Liver (tissue), 9 donors: Measurements from ENCODE around the gene SPAG16. TPM values are rescaled to one million over a fixed set of nuclear protein-coding genes. Genes with fewer than 3 reads are reported as not detected.

Experiments
- DNase-seq: peaks from one replicate; pipeline ENCODE4 v3.0.0-alpha.2; 2017; ENCODE audit warnings: low spot score
- H3K27ac ChIP-seq, 2 donors: one replicate each; pipeline ENCODE4 v1.7.0; 2013; ENCODE audit warnings: inconsistent platforms in 2 of 2, low read length in 2 of 2, control low read depth in 1 of 2, low read depth in 1 of 2, mild to moderate bottlenecking in 1 of 2
- H3K27me3 ChIP-seq, 4 donors: one replicate each; pipeline versions ENCODE4 v1.6.1 to v1.7.0; 2013; ENCODE audit warnings: low read length in 3 of 4, inconsistent platforms in 1 of 4, mild to moderate bottlenecking in 1 of 4, moderate library complexity in 1 of 4; ENCODE audit not compliant: control insufficient read depth in 4 of 4, insufficient read depth in 4 of 4
- H3K36me3 ChIP-seq, 4 donors: one replicate each; pipeline versions ENCODE4 v1.6.1 to v1.7.0; 2013; ENCODE audit warnings: low read length in 3 of 4, mild to moderate bottlenecking in 3 of 4, low read depth in 1 of 4, moderate library complexity in 1 of 4; ENCODE audit not compliant: control insufficient read depth in 4 of 4, insufficient read depth in 3 of 4
- H3K4me1 ChIP-seq, 4 donors: one replicate each; pipeline versions ENCODE4 v1.6.1 to v1.7.0; 2013; ENCODE audit warnings: low read length in 3 of 4, mild to moderate bottlenecking in 3 of 4, moderate library complexity in 1 of 4; ENCODE audit not compliant: control insufficient read depth in 4 of 4, insufficient read depth in 4 of 4
- H3K4me3 ChIP-seq, 3 donors: one replicate each; pipeline versions ENCODE4 v1.6.1 to v1.7.0; 2013; ENCODE audit warnings: low read length in 3 of 3, control low read depth in 1 of 3, low read depth in 1 of 3, mild to moderate bottlenecking in 1 of 3
- H3K9ac ChIP-seq, 2 donors: one replicate each; pipeline ENCODE4 v1.7.0; 2013; ENCODE audit warnings: low read length in 2 of 2, mild to moderate bottlenecking in 2 of 2, moderate library complexity in 2 of 2, control low read depth in 1 of 2, low read depth in 1 of 2
- H3K9me3 ChIP-seq, 4 donors: one replicate each; pipeline versions ENCODE4 v1.6.1 to v1.7.0; 2013; ENCODE audit warnings: low read length in 3 of 4; ENCODE audit not compliant: control insufficient read depth in 4 of 4
- ATF3 ChIP-seq: IDR thresholded peaks from 2 replicates; pipeline ENCODE4 v1.6.1; 2016; ENCODE audit warnings: antibody characterized with exemption
- EGR1 ChIP-seq, 2 donors: IDR thresholded peaks; 2 replicates each; pipeline ENCODE4 v1.6.1; 2016 to 2018; ENCODE audit warnings: antibody characterized with exemption in 2 of 2, low read depth in 2 of 2
- FOXA2 ChIP-seq: IDR thresholded peaks from 2 replicates; pipeline ENCODE4 v1.6.1; 2016; ENCODE audit warnings: antibody characterized with exemption
- GABPA ChIP-seq, 2 donors: IDR thresholded peaks in 1 of 2; conservative IDR thresholded peaks in 1 of 2; 2 replicates each; pipeline ENCODE4 v1.6.1; 2016; ENCODE audit warnings: antibody characterized with exemption in 2 of 2, mild to moderate bottlenecking in 1 of 2, moderate library complexity in 1 of 2
- HNF4A ChIP-seq, 2 donors: conservative IDR thresholded peaks; 2 replicates each; pipeline ENCODE4 v1.6.1; 2016; ENCODE audit warnings: antibody characterized with exemption in 2 of 2, mild to moderate bottlenecking in 2 of 2
- HNF4G ChIP-seq: IDR thresholded peaks from 2 replicates; pipeline ENCODE4 v1.6.1; 2016; ENCODE audit warnings: antibody characterized with exemption
- JUND ChIP-seq, 2 donors: IDR thresholded peaks; 2 replicates each; pipeline ENCODE4 v1.6.1; 2016; ENCODE audit warnings: antibody characterized with exemption in 2 of 2
- MAX ChIP-seq: IDR thresholded peaks from 2 replicates; pipeline ENCODE4 v1.6.1; 2016; ENCODE audit warnings: antibody characterized with exemption
- NR2F2 ChIP-seq: IDR thresholded peaks from 2 replicates; pipeline ENCODE4 v1.6.1; 2016; ENCODE audit warnings: antibody characterized with exemption
- RAD21 ChIP-seq, 2 donors: IDR thresholded peaks; 2 replicates each; pipeline ENCODE4 v1.6.1; 2016; ENCODE audit warnings: antibody characterized with exemption in 2 of 2, mild to moderate bottlenecking in 2 of 2
- RXRA ChIP-seq, 2 donors: IDR thresholded peaks; 2 replicates each; pipeline ENCODE4 v1.6.1; 2017 to 2018; ENCODE audit warnings: antibody characterized with exemption in 2 of 2, mild to moderate bottlenecking in 1 of 2
- TAF1 ChIP-seq: conservative IDR thresholded peaks from 2 replicates; pipeline ENCODE4 v1.6.1; 2016; ENCODE audit warnings: antibody characterized with exemption, mild to moderate bottlenecking
- YY1 ChIP-seq: IDR thresholded peaks from 2 replicates; pipeline ENCODE4 v1.6.1; 2016; ENCODE audit warnings: antibody characterized with exemption, mild to moderate bottlenecking
- WGBS: extraction: QIAGEN DNeasy Blood & Tissue Kit; methylation state at CpG from one replicate; pipeline ENCODE4 v1.1.7; 2013; 5-methylcytosine and 5-hydroxymethylcytosine counted together
- polyA plus RNA-seq, 2 donors: library from polyadenylated mRNA; stranded (reverse) in 1 of 2; unstranded in 1 of 2; fragments of 200-250 nt in 1 of 2; fragments of >200 nt in 1 of 2; fragmentation: Nextera tagmentation in 1 of 2; extraction: Ambion mirVana in 1 of 2; gene quantifications; one replicate each; pipeline versions ENCODE4 v1.2.1 to v1.2.3, GENCODE V29; 2013 to 2015
- total RNA-seq, 2 donors: library from RNA; depleted of rRNA; stranded (reverse); fragments of >200 nt; gene quantifications; one replicate each; pipeline ENCODE4 v1.2.3, GENCODE V29; 2014
- TF ChIP-seq, protein P1 (sequence below): fragments of 150-350 bp; IDR thresholded peaks from 2 replicates; pipeline ENCODE4 v1.5.1; 2017; ENCODE audit warnings: improper control_type of control experiment, low read depth, low read length; ENCODE audit not compliant: missing input control
- TF ChIP-seq, protein P2 (sequence below): IDR thresholded peaks from 2 replicates; pipeline ENCODE4 v1.6.1; 2016; ENCODE audit warnings: antibody characterized with exemption, mild to moderate bottlenecking
- donor health status: healthy.
- donor health status: healthy.
- donor health status: healthy.
- donor health status: healthy.
- donor health status: healthy.

Gene SPAG16
- total and polyA plus RNA-seq, 4 donors = 6.4 to 12.7 (median 11.4) TPM

DNA sequence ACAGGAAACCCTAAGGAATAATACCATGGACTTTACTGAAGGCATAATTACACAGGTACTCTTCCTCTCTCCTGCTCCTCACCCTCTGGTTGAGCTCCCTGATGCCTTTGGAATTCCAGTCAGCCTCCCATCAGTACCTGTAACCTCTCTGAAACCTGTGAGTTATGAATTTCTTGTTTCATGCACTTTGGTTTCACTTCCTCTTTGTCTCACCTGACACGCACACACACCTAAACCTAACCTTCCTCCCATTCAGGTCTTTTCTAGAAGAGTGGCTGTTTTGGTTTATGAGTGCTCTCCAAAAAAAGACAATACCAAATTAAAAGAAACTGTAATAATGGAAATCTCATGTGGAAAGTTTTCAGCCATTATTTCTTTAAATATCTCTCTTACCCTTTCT, 675.3 kb downstream of the SPAG16 start:
- WGBS = 82% methylated on average over 1 of the region's 1 CpG
- TF ChIP-seq NR2F2 (no peak), JUND (IDR thresholded peaks at IDR 0.05) (no peak), ATF3 (no peak), FOXA2 (no peak), RAD21 (IDR thresholded peaks at IDR 0.05) (no peak), GABPA (IDR thresholded peaks at IDR 0.05 in 1 of 2, conservative IDR thresholded peaks at IDR 0.05 in 1 of 2) (no peak), HNF4A (conservative IDR thresholded peaks at IDR 0.05) (no peak), HNF4G (no peak), EGR1 (IDR thresholded peaks at IDR 0.05; ENCODE audit: low read depth in 2 of 2) (no peak), YY1 (no peak), TAF1 (no peak)
- TF ChIP-seq, protein P1, sequence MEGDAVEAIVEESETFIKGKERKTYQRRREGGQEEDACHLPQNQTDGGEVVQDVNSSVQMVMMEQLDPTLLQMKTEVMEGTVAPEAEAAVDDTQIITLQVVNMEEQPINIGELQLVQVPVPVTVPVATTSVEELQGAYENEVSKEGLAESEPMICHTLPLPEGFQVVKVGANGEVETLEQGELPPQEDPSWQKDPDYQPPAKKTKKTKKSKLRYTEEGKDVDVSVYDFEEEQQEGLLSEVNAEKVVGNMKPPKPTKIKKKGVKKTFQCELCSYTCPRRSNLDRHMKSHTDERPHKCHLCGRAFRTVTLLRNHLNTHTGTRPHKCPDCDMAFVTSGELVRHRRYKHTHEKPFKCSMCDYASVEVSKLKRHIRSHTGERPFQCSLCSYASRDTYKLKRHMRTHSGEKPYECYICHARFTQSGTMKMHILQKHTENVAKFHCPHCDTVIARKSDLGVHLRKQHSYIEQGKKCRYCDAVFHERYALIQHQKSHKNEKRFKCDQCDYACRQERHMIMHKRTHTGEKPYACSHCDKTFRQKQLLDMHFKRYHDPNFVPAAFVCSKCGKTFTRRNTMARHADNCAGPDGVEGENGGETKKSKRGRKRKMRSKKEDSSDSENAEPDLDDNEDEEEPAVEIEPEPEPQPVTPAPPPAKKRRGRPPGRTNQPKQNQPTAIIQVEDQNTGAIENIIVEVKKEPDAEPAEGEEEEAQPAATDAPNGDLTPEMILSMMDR = no peak
- TF ChIP-seq, protein P2, sequence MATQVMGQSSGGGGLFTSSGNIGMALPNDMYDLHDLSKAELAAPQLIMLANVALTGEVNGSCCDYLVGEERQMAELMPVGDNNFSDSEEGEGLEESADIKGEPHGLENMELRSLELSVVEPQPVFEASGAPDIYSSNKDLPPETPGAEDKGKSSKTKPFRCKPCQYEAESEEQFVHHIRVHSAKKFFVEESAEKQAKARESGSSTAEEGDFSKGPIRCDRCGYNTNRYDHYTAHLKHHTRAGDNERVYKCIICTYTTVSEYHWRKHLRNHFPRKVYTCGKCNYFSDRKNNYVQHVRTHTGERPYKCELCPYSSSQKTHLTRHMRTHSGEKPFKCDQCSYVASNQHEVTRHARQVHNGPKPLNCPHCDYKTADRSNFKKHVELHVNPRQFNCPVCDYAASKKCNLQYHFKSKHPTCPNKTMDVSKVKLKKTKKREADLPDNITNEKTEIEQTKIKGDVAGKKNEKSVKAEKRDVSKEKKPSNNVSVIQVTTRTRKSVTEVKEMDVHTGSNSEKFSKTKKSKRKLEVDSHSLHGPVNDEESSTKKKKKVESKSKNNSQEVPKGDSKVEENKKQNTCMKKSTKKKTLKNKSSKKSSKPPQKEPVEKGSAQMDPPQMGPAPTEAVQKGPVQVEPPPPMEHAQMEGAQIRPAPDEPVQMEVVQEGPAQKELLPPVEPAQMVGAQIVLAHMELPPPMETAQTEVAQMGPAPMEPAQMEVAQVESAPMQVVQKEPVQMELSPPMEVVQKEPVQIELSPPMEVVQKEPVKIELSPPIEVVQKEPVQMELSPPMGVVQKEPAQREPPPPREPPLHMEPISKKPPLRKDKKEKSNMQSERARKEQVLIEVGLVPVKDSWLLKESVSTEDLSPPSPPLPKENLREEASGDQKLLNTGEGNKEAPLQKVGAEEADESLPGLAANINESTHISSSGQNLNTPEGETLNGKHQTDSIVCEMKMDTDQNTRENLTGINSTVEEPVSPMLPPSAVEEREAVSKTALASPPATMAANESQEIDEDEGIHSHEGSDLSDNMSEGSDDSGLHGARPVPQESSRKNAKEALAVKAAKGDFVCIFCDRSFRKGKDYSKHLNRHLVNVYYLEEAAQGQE = no peak
- no peak for DNase-seq
- H3K4me3 ChIP-seq = no peak overlapping the region
- no peak overlapping the region for H3K27ac ChIP-seq
- no peaks in the 10 kb centered on the region for H3K36me3 ChIP-seq
- no peak overlapping the region for H3K9ac ChIP-seq
- H3K4me1 ChIP-seq = no peaks in the 10 kb centered on the region
- peaks cover 0 to 3% (median 0%) of the 10 kb centered on the region in 4 donors for H3K27me3 ChIP-seq
- H3K9me3 ChIP-seq = no peaks in the 10 kb centered on the region

DNA sequence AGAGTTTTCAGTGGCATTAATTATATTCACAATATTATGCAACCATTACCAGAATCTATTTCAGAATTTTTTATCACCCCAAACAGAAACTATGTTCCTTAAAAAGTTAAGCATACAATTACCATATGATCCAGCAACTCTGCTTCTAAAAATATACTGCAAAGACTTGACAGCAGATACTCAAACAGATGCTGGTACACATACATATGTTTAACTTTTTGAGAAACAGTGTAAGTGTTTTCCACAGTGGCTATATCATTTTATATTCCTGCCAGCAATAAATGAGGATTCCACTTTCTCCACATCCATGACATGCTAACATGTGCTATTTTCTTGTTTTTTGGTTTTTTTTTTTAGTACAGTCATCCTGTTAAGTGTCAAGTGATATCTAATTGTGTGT, 687.3 kb downstream of the SPAG16 start:
- H3K4me1 ChIP-seq = no peaks in the 10 kb centered on the region
- no peak overlapping the region for H3K4me3 ChIP-seq
- H3K9me3 ChIP-seq = no peaks in the 10 kb centered on the region
- DNase-seq = no peak
- no peaks in the 10 kb centered on the region for H3K27me3 ChIP-seq
- H3K27ac ChIP-seq = no peak overlapping the region
- no peaks in the 10 kb centered on the region for H3K36me3 ChIP-seq
- TF ChIP-seq MAX = no peak
- TF ChIP-seq, protein P2 = no peak
- TF ChIP-seq, protein P1 = no peak
- TF ChIP-seq NR2F2 = no peak
- TF ChIP-seq HNF4G = no peak
- no peak for TF ChIP-seq TAF1
- no peak for TF ChIP-seq YY1
- no peak for TF ChIP-seq HNF4A (conservative IDR thresholded peaks at IDR 0.05)
- TF ChIP-seq EGR1 (IDR thresholded peaks at IDR 0.05; ENCODE audit: low read depth in 2 of 2) = no peak
- no peak for TF ChIP-seq RXRA (IDR thresholded peaks at IDR 0.05)
- TF ChIP-seq ATF3 = no peak
- no peak overlapping the region for H3K9ac ChIP-seq
